22Rv1 (cell line): ENCODE results near the gene KRT81.

ENCODE experiments used
- ZFX ChIP-seq: fragments of 450-650 bp; IDR thresholded peaks from 2 replicates; pipeline ENCODE4 v1.6.1; 2017; ENCODE audit warnings: antibody characterized with exemption, borderline replicate concordance
- TF ChIP-seq, protein P1 (sequence below): fragments of 450-650 bp; IDR thresholded peaks from 2 replicates; pipeline ENCODE4 v1.5.1; 2017; ENCODE audit warnings: mild to moderate bottlenecking

DNA sequence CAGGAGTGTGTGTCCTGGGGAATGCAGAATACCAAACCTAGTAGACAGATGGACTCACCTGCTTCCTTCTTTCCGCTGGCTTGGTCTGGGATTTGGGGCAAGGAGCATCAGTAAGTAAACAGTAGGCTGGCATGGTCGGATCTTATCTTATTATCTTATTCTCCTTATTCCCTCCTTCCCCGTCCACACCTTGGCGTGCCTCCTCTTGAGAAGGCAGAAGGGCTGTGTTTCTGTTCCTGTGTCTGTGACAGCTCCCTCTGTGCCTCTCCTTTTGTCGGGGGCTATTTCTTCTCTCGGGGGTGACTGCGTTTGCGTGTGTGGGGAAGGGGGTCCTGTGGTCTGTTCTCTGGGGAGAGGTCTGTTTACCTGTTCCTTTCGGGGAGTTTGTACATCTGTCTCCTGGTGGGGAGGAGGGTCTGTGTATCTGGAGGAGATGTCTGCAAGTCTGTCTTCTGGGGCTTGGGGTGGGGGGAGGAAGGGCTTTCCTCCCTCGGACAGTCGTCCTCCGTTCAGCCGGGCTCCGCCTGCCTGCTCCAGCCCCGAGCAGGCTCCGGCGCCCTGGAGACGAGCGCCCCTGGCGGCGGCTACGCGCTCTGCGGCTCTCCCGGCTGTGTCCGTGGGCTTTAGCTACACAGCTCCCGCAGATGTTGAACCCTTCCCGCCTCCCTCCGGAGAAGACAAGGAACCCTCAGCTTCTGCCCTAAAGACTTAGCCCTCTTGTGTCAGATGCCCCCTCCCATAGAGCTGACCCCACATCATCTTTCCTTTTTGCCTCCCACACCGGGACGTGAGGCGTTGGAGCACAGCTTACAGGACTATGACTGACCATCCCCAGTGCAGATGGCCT is 12.5 kb downstream of the KRT81 start:
- TF ChIP-seq, protein P1, sequence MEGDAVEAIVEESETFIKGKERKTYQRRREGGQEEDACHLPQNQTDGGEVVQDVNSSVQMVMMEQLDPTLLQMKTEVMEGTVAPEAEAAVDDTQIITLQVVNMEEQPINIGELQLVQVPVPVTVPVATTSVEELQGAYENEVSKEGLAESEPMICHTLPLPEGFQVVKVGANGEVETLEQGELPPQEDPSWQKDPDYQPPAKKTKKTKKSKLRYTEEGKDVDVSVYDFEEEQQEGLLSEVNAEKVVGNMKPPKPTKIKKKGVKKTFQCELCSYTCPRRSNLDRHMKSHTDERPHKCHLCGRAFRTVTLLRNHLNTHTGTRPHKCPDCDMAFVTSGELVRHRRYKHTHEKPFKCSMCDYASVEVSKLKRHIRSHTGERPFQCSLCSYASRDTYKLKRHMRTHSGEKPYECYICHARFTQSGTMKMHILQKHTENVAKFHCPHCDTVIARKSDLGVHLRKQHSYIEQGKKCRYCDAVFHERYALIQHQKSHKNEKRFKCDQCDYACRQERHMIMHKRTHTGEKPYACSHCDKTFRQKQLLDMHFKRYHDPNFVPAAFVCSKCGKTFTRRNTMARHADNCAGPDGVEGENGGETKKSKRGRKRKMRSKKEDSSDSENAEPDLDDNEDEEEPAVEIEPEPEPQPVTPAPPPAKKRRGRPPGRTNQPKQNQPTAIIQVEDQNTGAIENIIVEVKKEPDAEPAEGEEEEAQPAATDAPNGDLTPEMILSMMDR = peak; percentile 100
- TF ChIP-seq ZFX = no peak
